Osteocyte (in vitro differentiated cells): ENCODE measurements around the gene ADAM11. TPM values are rescaled to one million over a fixed set of nuclear protein-coding genes. Genes with fewer than 3 reads are reported as not detected.

Experiments
- DNase-seq: peaks from one replicate; pipeline ENCODE4 v3.0.0; 2021; ENCODE audit warnings: mixed read lengths; ENCODE audit not compliant: unreplicated experiment; ENCODE audit errors: extremely low spot score
- H3K27ac Mint-ChIP-seq: one replicate; pipeline ENCODE4 v1.8.0; 2021; ENCODE audit warnings: mild to moderate bottlenecking, mixed read lengths; ENCODE audit not compliant: unreplicated experiment
- H3K27me3 Mint-ChIP-seq: one replicate; pipeline ENCODE4 v1.8.0; 2021; ENCODE audit warnings: mixed read lengths; ENCODE audit not compliant: unreplicated experiment
- H3K36me3 Mint-ChIP-seq: one replicate; pipeline ENCODE4 v1.8.0; 2021; ENCODE audit warnings: mixed read lengths; ENCODE audit not compliant: unreplicated experiment
- H3K4me1 Mint-ChIP-seq: one replicate; pipeline ENCODE4 v1.8.0; 2021; ENCODE audit warnings: mixed read lengths; ENCODE audit not compliant: unreplicated experiment
- H3K4me3 Mint-ChIP-seq: one replicate; pipeline ENCODE4 v1.8.0; 2021; ENCODE audit warnings: mild to moderate bottlenecking, moderate library complexity, mixed read lengths; ENCODE audit not compliant: unreplicated experiment
- H3K9me3 Mint-ChIP-seq: one replicate; pipeline ENCODE4 v1.8.0; 2021; ENCODE audit warnings: mixed read lengths; ENCODE audit not compliant: unreplicated experiment
- CTCF ChIP-seq: fragments of 200-600 bp; sonication (generic); IDR thresholded peaks from 2 replicates; pipeline ENCODE4 v1.5.0; 2021; ENCODE audit warnings: antibody characterized with exemption, mild to moderate bottlenecking, moderate library complexity
- total RNA-seq: library from RNA; stranded (reverse); gene quantifications from 2 replicates; pipeline ENCODE4 v1.2.1, GENCODE V29; 2021

The ADAM11 gene
- total RNA-seq, 1 donor from 2014 or later: 1.0 TPM

DNA sequence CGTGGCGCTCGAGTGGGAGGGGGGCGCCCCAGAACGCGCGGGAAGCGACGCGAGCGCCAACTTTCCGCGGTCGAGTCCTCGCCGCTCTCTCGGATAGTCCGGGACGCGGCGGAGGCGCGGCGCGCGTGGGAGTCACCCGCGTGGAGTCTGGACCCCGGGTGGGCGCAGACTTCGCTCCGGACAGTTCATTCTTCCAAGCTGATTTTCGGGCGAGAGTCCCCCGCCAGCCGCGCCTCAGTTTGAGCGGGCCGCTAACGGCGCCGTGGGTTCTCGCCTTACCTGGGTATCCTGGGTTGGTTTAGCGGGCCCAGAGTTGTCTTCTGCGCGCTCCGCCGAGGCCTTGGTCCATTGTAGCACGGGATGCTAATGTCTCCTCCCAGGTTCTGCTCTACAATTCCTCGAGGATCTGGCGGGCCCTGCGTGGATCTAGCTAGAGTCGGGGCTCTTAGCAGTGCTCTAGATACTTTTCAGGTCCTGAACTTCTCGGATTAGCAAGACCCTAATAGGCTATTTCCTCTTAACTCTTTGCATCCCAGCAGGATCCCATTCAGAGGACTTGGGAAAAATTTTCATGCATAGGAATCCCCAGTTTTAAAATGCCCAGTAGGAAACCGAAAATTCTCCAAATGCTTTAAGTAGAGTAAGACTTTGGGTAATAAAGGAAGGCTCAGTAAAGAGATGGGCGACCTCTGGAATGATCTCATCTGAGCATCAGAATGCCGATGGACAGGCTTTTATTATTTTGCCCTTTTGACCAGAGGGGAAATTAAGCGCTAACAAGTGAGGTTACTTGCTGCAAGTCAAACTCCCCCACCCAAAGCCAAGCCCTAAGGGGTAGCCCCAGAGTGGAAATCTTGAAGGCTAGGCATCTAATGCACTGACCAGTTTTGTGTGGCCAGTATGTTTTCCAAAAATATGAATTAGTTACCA lies 71.8 kb downstream of the ADAM11 start:
- H3K4me3 Mint-ChIP-seq: peak overlapping the region; percentile 77
- no peaks in the 10 kb centered on the region for H3K27me3 Mint-ChIP-seq
- no peaks in the 10 kb centered on the region for H3K9me3 Mint-ChIP-seq
- H3K27ac Mint-ChIP-seq: peak overlapping the region; percentile 77
- TF ChIP-seq CTCF: no peak
- H3K36me3 Mint-ChIP-seq: no peaks in the 10 kb centered on the region
- peaks cover 32% of the 10 kb centered on the region for H3K4me1 Mint-ChIP-seq
- DNase-seq: no peak

GRCh38 chr17:44831371-44831770 lies 72.6 kb downstream of the ADAM11 start:
- Mint-ChIP-seq H3K27me3 (no peaks in the 10 kb centered on the region), H3K36me3 (no peaks in the 10 kb centered on the region), H3K27ac (no peak overlapping the region), H3K9me3 (no peaks in the 10 kb centered on the region), H3K4me1 (peaks cover 32% of the 10 kb centered on the region), H3K4me3 (no peak overlapping the region)
- no peak for TF ChIP-seq CTCF
- no peak for DNase-seq

Other genes starting within 250 kb of the ADAM11 start
- gene FZD2, start 201.5 kb upstream of the ADAM11 start, total RNA-seq: 203 and 207 TPM in 2 replicates
- gene MEIOC, start 102.5 kb upstream of the ADAM11 start, total RNA-seq: 0.75 TPM in 1 of 2 replicates, not detected in the other
- 17.6 and 17.8 TPM in 2 replicates for gene CCDC43, start 69.2 kb upstream of the ADAM11 start, total RNA-seq
- 6.7 and 9.2 TPM in 2 replicates for gene DBF4B, start 50.3 kb upstream of the ADAM11 start, total RNA-seq
- 40.6 and 43.0 TPM in 2 replicates for gene GJC1, start 71.3 kb downstream of the ADAM11 start, total RNA-seq
- gene HIGD1B, start 88.9 kb downstream of the ADAM11 start, total RNA-seq: not detected in 2 replicates
- gene EFTUD2, start 140.5 kb downstream of the ADAM11 start, total RNA-seq: 95.6 and 102 TPM in 2 replicates
- gene GFAP, start 156.5 kb downstream of the ADAM11 start, total RNA-seq: not detected in 2 replicates
- gene KIF18B, start 188.8 kb downstream of the ADAM11 start, total RNA-seq: 5.6 and 6.9 TPM in 2 replicates
- 1.2 and 1.4 TPM in 2 replicates for gene C1QL1, start 209.3 kb downstream of the ADAM11 start, total RNA-seq